H1 (cell line): ENCODE measurements around the gene PTPN3. TPM values are rescaled to one million over a fixed set of nuclear protein-coding genes. Genes with fewer than 3 reads are reported as not detected.

Source experiments
- ATF2 ChIP-seq: IDR thresholded peaks from 2 replicates; pipeline ENCODE4 v1.6.1; 2012; ENCODE audit warnings: low read length, inconsistent platforms
- CHD2 ChIP-seq: IDR thresholded peaks from 2 replicates; pipeline ENCODE4 v1.6.1; 2012; ENCODE audit warnings: low read length, improper control_type of control experiment
- FOSL1 ChIP-seq: IDR thresholded peaks from 2 replicates; pipeline ENCODE4 v1.6.1; 2011; ENCODE audit warnings: mild to moderate bottlenecking, low read depth, low read length, moderate library complexity; ENCODE audit not compliant: insufficient read depth
- KDM4A ChIP-seq: IDR thresholded peaks from one replicate; pipeline ENCODE4 v1.7.1; 2012; ENCODE audit warnings: low read depth, mild to moderate bottlenecking, moderate library complexity, low read length, inconsistent platforms; ENCODE audit not compliant: severe bottlenecking
- NANOG ChIP-seq: IDR thresholded peaks from 2 replicates; pipeline ENCODE4 v1.6.1; 2011; ENCODE audit warnings: low read length, low read depth, mild to moderate bottlenecking, inconsistent platforms; ENCODE audit not compliant: insufficient read depth, poor library complexity, severe bottlenecking
- PHF8 ChIP-seq: fragments of 200-600 bp; sonication (generic); conservative IDR thresholded peaks from 2 replicates; pipeline ENCODE4 v1.7.1; 2012; ENCODE audit warnings: low read depth, mild to moderate bottlenecking, inconsistent platforms, low read length, moderate library complexity
- SAP30 ChIP-seq: fragments of 300-600 bp; sonication (generic); IDR thresholded peaks from 2 replicates; pipeline ENCODE4 v1.7.1; 2012; ENCODE audit warnings: low read length, moderate library complexity, mild to moderate bottlenecking, inconsistent platforms; ENCODE audit not compliant: insufficient read depth, insufficient replicate concordance
- SUZ12 ChIP-seq: fragments of 200-600 bp; sonication (generic); IDR thresholded peaks from 2 replicates; pipeline ENCODE4 v1.6.1; 2012; ENCODE audit warnings: mild to moderate bottlenecking, inconsistent platforms, low read length, moderate library complexity, mixed read lengths
- USF2 ChIP-seq: IDR thresholded peaks from 2 replicates; pipeline ENCODE4 v1.6.1; 2011; ENCODE audit warnings: low read length, improper control_type of control experiment
- polyA plus RNA-seq, 7 experiments: library from polyadenylated mRNA; depleted of rRNA in 3 of 7; stranded (reverse) in 5 of 7; unstranded in 2 of 7; fragments of >200 nt in 5 of 7; fragments of 200-250 nt in 2 of 7; gene quantifications; 1 replicate in 5 of 7; 2 replicates in 1 of 7; 4 replicates in 1 of 7; pipeline versions ENCODE4 v1.2.1 to v1.2.3, GENCODE V29; 2011 to 2013; ENCODE audit warnings: missing spikeins in 2 of 7, mixed read lengths in 2 of 7
- total RNA-seq: library from RNA; stranded (reverse); fragmentation: NEBNext Ultra II Directional; extraction: Animal tissue kit (Norgen Biotek cat#: 25700); gene quantifications from 2 replicates; pipeline ENCODE4 v1.2.1, GENCODE V29; 2021

PTPN3 gene
- total and polyA plus RNA-seq, 2 of the 8 experiments (the other 6 are each of a cell fraction or from before 2014, with no cell fraction given): 2.9 to 3.7 TPM

DNA sequence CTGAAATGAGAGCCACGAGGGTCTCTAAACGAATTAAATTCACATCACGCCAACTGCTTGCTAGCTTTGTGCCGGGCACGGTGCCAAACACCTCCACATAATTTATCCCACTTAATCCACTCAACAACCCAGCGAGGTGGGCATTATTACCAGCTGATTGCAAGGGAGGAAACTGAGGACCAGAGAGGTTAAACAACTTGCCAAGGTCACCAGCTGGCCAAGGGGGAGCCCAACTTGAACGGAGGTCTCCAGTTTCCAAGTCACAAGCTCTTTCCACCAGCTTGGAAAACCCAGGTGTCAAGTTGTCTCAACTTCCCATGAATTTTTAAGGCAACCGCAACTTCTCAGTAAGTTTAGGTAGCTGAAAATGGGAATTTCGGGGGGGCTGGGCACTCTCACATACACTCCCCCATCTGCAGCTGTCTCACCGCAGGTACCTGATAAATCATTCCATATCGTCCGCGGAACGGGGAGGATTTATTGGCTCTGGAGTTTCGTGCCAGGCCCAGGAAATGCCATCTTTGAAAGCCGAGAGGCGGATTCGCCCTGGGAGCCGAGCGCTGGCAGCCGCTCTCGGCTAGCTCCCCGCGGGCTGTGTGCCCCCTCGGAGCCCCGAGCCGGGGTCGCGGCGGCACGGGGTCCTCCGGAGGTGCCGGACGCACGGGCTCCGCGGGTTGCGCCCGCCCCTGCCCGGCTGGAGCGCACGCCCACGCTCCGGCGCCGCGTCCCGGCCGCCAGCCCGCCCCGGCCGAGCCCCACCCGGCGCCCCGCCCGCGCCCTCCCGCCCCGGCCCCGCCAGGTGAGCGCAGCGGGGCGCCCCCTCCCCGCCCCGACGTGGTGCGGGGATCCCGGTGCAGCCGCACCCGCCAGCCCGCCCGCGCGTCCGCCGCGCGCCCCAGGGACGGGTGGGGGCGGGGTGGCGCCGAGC is 617 bp downstream of the PTPN3 start (continued):
- TF ChIP-seq ATF2: no peak
- TF ChIP-seq FOSL1: no peak
- TF ChIP-seq SAP30: no peak
- TF ChIP-seq USF2: no peak
- TF ChIP-seq PHF8: 0 out of 2 replicates have a peak, but pooled peaks have one; percentile 7
- TF ChIP-seq KDM4A: peak; percentile 21
- TF ChIP-seq NANOG: no peak
- no peak for TF ChIP-seq CHD2
- TF ChIP-seq SUZ12: peak; percentile 33; the same call in 1 of the 2 replicates
